Epidermal melanocyte (primary cell): ENCODE data around the gene FER1L5.

ENCODE experiments used
- DNase-seq: peaks from one replicate; pipeline ENCODE4 v3.0.0; 2011; ENCODE audit warnings: low spot score; ENCODE audit not compliant: insufficient read length

The FER1L5 gene

GRCh38 chr2:96739633-96740428, 97.3 kb downstream of the FER1L5 start, which contains the start of gene LMAN2L:
TSS of gene LMAN2L (minus strand) at chr2:96740064. CDS start at chr2:96740040, 24 bp downstream.
- DNase-seq, result peak; percentile 90

- peak; percentile 37 for DNase-seq
Measured at GRCh38 chr2:96747061-96747617, 104.6 kb downstream of the FER1L5 start.

- no peak for DNase-seq
Measured at GRCh38 chr2:96751800-96752199, 109.2 kb downstream of the FER1L5 start.

GRCh38 chr2:96753661-96754282, 111.2 kb downstream of the FER1L5 start:
- no peak for DNase-seq

- no peak for DNase-seq
Measured at GRCh38 chr2:96754317-96754716, 111.8 kb downstream of the FER1L5 start.
